Esophagus mucosa (tissue), 1 donor: ENCODE measurements around the gene ISOC2. TPM values are rescaled to one million over a fixed set of nuclear protein-coding genes. Genes with fewer than 3 reads are reported as not detected.

Source experiments
- ATAC-seq: fragments of 200-7000 bp; cut with Tn5 transposase; one replicate; pipeline ENCODE4 v1.9.1; 2020
- total RNA-seq: library from RNA; stranded (reverse); gene quantifications from one replicate; pipeline ENCODE4 v1.2.4, GENCODE V29; 2023
- donor health status: DM: yes; HTN: yes; CAD: no.

ISOC2 gene
- total RNA-seq, 1 donor from 2014 or later: 41.9 TPM

DNA sequence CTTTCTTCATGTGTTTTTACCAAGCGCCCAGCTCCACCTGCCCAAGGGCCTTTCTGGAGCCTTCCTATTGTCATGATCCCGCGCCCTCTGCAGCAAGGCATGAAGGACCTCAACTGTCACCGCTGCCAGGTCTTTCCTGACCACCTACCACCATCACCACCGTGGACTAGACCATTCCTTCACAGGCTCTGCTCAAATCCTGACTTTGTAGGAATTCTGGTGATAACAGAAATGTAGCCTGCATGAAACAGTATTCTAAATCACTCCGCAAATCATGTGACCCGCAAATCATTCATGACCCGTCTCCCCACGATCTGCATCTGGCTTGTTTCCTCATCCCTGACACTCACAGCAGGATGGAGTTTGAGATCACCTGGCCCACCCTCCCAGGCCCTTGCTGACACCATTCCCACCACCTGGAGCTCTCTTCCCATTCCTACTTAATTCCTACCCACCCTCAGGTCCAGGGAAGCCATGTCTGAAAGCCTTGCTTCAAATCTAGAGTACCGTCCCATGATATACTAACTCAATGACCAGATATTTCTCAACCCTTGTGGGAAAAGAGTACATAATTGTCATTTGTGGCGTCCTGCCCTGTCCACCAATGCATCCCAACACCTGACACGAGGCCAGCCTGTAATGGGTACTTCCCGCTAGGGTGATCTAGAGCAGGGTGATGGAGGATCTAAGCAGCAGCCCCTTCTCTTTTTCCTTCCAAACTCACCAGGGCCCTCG is 55.2 kb downstream of the ISOC2 start:
- no peak for ATAC-seq

DNA sequence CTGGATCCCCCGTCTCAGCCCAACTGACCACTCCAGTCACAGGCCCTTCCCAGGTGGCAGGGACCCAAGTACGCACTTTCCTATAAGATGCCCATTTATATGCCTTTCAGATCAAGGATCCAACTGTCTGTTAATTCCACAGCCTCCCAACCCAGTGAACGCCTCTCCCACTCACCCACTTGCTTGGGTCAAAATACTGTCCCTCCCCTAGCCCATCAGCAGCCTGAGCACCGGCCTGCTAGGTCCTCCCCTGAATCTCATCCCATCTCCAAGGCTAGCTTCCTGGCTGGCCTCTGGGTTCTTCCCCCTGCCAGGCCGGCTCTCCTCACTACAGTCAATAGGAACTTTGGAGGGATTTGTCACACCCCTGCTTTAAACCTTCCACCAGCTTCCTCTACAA is 55.8 kb downstream of the ISOC2 start:
- ATAC-seq: no peak

Other genes with a start within 250 kb of the ISOC2 start
- gene TMEM86B, start 232.9 kb downstream of the ISOC2 start, total RNA-seq: 1.8 TPM
- gene PPP6R1, start 202.6 kb downstream of the ISOC2 start, total RNA-seq: 47.4 TPM
- gene HSPBP1, start 181.5 kb downstream of the ISOC2 start, total RNA-seq: 31.2 TPM
- gene BRSK1, start 177.6 kb downstream of the ISOC2 start, total RNA-seq: 0.28 TPM
- gene TMEM150B, start 136.3 kb downstream of the ISOC2 start, total RNA-seq: not detected
- gene KMT5C, start 121.8 kb downstream of the ISOC2 start, total RNA-seq: 4.4 TPM
- 0.56 TPM for gene COX6B2, start 106.9 kb downstream of the ISOC2 start, total RNA-seq
- not detected for gene GARIN5B, start 98.4 kb downstream of the ISOC2 start, total RNA-seq
- gene IL11, start 91.2 kb downstream of the ISOC2 start, total RNA-seq: 0.24 TPM
- gene TMEM190, start 84.8 kb downstream of the ISOC2 start, total RNA-seq: not detected
- 25.6 TPM for gene TMEM238, start 77.3 kb downstream of the ISOC2 start, total RNA-seq
- gene RPL28, start 75.7 kb downstream of the ISOC2 start, total RNA-seq: 1,895 TPM
- gene UBE2S, start 53.9 kb downstream of the ISOC2 start, total RNA-seq: 76.4 TPM
- not detected for gene SHISA7, start 18.3 kb downstream of the ISOC2 start, total RNA-seq
- not detected for gene C19orf85, start 3.1 kb upstream of the ISOC2 start, total RNA-seq
- gene ZNF628, start 15.0 kb upstream of the ISOC2 start, total RNA-seq: 3.7 TPM
- 7.5 TPM for gene NAT14, start 23.5 kb upstream of the ISOC2 start, total RNA-seq
- gene SSC5D, start 26.8 kb upstream of the ISOC2 start, total RNA-seq: 0.24 TPM
- gene SBK2, start 75.5 kb upstream of the ISOC2 start, total RNA-seq: not detected
- gene SBK3, start 83.9 kb upstream of the ISOC2 start, total RNA-seq: 0.80 TPM
- gene ZNF579, start 119.2 kb upstream of the ISOC2 start, total RNA-seq: 3.4 TPM
- gene FIZ1, start 137.9 kb upstream of the ISOC2 start, total RNA-seq: 7.1 TPM
- gene ZNF524, start 138.6 kb upstream of the ISOC2 start, total RNA-seq: 20.1 TPM
- 5.3 TPM for gene ZNF865, start 144.0 kb upstream of the ISOC2 start, total RNA-seq
- gene ZNF784, start 162.9 kb upstream of the ISOC2 start, total RNA-seq: 3.8 TPM
- 13.5 TPM for gene ZNF580, start 179.4 kb upstream of the ISOC2 start, total RNA-seq
- gene ZNF581, start 182.0 kb upstream of the ISOC2 start, total RNA-seq: 21.7 TPM
- gene CCDC106, start 186.6 kb upstream of the ISOC2 start, total RNA-seq: 4.7 TPM
- gene U2AF2, start 193.4 kb upstream of the ISOC2 start, total RNA-seq: 108 TPM
- 91.9 TPM for gene EPN1, start 213.6 kb upstream of the ISOC2 start, total RNA-seq